Osteoblast (primary cell): ENCODE data around the gene DTNBP1. TPM values are rescaled to one million over a fixed set of nuclear protein-coding genes. Genes with fewer than 3 reads are reported as not detected.

Experiments used
- DNase-seq: peaks from one replicate; pipeline ENCODE4 v3.0.0; 2011; ENCODE audit warnings: low spot score, mixed read lengths; ENCODE audit not compliant: insufficient read length; ENCODE audit errors: missing footprints
- H2AFZ ChIP-seq: 2 replicates; pipeline ENCODE4 v1.6.0; 2011; ENCODE audit warnings: mild to moderate bottlenecking, low read length
- H3K27ac ChIP-seq: 2 replicates; pipeline ENCODE4 v1.5.1; 2011; ENCODE audit warnings: mild to moderate bottlenecking, low read depth, low read length, moderate library complexity
- H3K27me3 ChIP-seq: 2 replicates; pipeline ENCODE4 v1.6.0; 2012; ENCODE audit warnings: mild to moderate bottlenecking, control low read depth, inconsistent platforms, low read length, moderate library complexity; ENCODE audit not compliant: insufficient read depth
- H3K36me3 ChIP-seq: 2 replicates; pipeline ENCODE4 v1.5.1; 2011; ENCODE audit warnings: mild to moderate bottlenecking, low read length, control low read depth, moderate library complexity; ENCODE audit not compliant: insufficient read depth
- H3K4me1 ChIP-seq: 2 replicates; pipeline ENCODE4 v1.5.1; 2011; ENCODE audit warnings: mild to moderate bottlenecking, low read length, control low read depth, moderate library complexity; ENCODE audit not compliant: insufficient read depth
- H3K4me2 ChIP-seq: 2 replicates; pipeline ENCODE4 v1.6.0; 2011; ENCODE audit warnings: mild to moderate bottlenecking, low read length; ENCODE audit not compliant: insufficient read depth
- H3K4me3 ChIP-seq: fragments of 200-600 bp; sonication (generic); 3 replicates; pipeline ENCODE4 v1.5.1; 2012; ENCODE audit warnings: mild to moderate bottlenecking, low read length, inconsistent platforms; ENCODE audit not compliant: insufficient read depth
- H3K79me2 ChIP-seq: 2 replicates; pipeline ENCODE4 v1.6.0; 2012; ENCODE audit warnings: mild to moderate bottlenecking, low read length, control low read depth, inconsistent platforms; ENCODE audit not compliant: insufficient read depth
- H3K9me3 ChIP-seq: 2 replicates; pipeline ENCODE4 v1.5.1; 2011; ENCODE audit warnings: low read depth, low read length, control low read depth
- H4K20me1 ChIP-seq: 2 replicates; pipeline ENCODE4 v1.6.0; 2012; ENCODE audit warnings: mild to moderate bottlenecking, low read length, control low read depth; ENCODE audit not compliant: insufficient read depth
- total RNA-seq: library from RNA; depleted of rRNA; stranded (reverse); fragments of >200 nt; gene quantifications from 2 replicates; pipeline ENCODE4 v1.2.3, GENCODE V29; 2012
- TF ChIP-seq, protein P1 (sequence below): IDR thresholded peaks from 2 replicates; pipeline ENCODE4 v1.5.1; 2011; ENCODE audit warnings: mild to moderate bottlenecking, low read depth, low read length, moderate library complexity; ENCODE audit errors: extremely low read depth

Gene DTNBP1
- total RNA-seq, 1 donor, result 5.8 TPM

DNA sequence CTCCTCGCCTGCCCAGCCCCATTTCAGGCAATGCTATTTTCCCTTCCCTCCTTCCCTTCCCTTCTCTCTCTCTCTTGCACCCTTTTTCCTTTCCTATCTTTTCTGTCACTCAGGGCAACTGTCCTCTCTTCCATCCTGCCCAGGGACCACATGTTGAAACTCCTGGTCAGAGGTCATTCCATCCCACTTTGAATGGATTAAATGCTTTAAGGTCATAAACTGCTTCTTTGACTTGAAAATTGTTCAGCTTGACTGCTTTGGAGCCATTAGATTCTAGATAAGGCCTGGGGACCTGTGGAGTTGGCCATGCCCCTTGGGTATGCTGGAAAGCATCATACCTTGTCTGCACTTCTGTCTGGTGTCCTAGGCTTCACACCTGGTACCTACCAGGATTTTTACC, 106.1 kb downstream of the DTNBP1 start:
- Histone ChIP-seq H4K20me1 (no peaks in the 10 kb centered on the region), H3K36me3 (no peaks in the 10 kb centered on the region), H3K79me2 (no peaks in the 10 kb centered on the region), H3K4me3 (no peak overlapping the region), H3K9me3 (no peaks in the 10 kb centered on the region), H3K4me2 (no peak overlapping the region), H3K27me3 (no peaks in the 10 kb centered on the region), H3K27ac (no peak overlapping the region), H3K4me1 (no peaks in the 10 kb centered on the region), H2AFZ (no peak overlapping the region)
- no peak for DNase-seq
- TF ChIP-seq, protein P1, sequence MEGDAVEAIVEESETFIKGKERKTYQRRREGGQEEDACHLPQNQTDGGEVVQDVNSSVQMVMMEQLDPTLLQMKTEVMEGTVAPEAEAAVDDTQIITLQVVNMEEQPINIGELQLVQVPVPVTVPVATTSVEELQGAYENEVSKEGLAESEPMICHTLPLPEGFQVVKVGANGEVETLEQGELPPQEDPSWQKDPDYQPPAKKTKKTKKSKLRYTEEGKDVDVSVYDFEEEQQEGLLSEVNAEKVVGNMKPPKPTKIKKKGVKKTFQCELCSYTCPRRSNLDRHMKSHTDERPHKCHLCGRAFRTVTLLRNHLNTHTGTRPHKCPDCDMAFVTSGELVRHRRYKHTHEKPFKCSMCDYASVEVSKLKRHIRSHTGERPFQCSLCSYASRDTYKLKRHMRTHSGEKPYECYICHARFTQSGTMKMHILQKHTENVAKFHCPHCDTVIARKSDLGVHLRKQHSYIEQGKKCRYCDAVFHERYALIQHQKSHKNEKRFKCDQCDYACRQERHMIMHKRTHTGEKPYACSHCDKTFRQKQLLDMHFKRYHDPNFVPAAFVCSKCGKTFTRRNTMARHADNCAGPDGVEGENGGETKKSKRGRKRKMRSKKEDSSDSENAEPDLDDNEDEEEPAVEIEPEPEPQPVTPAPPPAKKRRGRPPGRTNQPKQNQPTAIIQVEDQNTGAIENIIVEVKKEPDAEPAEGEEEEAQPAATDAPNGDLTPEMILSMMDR, result no peak

DNA sequence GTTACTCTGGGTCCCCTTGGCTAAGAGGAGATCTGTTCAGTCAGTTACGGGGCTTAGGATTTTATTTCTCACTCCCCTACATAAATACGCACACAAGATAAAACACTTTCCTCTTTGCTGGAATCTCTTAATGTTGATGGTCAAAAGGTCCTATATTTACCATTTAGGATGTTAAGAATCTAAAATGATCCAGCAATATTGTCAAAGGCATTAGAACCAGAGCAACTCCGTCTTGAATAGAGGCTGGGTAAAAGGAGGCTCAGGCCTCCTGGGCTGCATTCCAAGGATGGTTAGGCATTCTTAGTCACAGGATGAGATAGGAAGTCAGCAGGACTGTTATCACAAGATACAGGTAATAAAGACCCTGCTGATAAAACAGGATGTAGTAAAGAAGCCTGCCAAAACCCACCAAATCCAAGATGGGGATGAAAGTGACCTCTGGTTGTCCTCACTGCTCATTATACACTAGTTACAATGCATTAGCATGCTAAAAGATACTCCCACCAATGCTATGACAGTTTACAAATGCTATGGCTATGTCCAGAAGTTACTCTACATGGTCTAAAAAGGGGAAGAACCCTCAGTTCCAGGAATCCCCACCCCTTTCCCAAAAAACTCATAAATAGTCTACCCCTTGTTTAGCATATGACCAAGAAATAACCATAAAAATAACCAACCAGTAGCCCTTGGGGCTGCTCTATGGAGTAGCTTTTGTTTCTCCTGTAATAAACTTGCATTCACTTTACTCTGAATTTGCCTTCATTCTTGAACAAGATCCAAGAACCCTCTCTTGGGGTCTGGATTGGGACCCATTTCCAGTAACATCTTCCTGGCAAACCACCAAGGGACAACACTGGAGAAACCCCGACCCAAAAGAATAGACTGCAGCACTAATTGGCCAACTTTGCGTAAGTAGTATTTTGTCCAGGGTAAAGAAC, 107.5 kb downstream of the DTNBP1 start:
- H3K79me2 ChIP-seq, result no peaks in the 10 kb centered on the region
- TF ChIP-seq, protein P1, result no peak

DNA sequence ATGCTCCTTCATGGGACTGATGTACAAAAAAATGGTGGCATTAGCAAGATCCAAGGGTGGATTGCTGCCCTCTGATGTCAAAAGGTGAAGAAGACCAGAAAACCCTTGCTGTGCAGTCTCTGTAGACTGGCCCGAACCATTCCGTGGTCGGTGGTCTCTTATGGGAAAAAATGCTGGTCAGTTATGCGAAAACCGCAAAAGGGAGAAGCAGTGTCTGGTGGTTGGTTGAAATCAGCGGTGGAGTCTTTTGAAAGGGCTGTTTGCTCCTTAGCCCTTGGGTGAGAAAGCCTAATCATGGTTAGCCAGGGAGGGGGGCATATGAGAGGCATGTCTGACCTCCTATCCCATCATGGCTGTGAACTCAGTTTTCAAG, 108.1 kb downstream of the DTNBP1 start:
- Histone ChIP-seq H3K9me3 (no peaks in the 10 kb centered on the region), H3K4me3 (no peak overlapping the region), H3K4me2 (no peak overlapping the region), H4K20me1 (no peaks in the 10 kb centered on the region), H3K27me3 (no peaks in the 10 kb centered on the region), H3K27ac (no peak overlapping the region), H2AFZ (no peak overlapping the region), H3K79me2 (no peaks in the 10 kb centered on the region), H3K4me1 (no peaks in the 10 kb centered on the region), H3K36me3 (no peaks in the 10 kb centered on the region)
- TF ChIP-seq, protein P1, result no peak
- DNase-seq, result no peak

More for the DNA sequence above, 107.5 kb downstream of the DTNBP1 start:
- H3K4me3 ChIP-seq, result no peak overlapping the region
- H3K9me3 ChIP-seq, result no peaks in the 10 kb centered on the region
- no peak overlapping the region for H3K4me2 ChIP-seq
- no peak overlapping the region for H3K27ac ChIP-seq
- H4K20me1 ChIP-seq, result no peaks in the 10 kb centered on the region
- no peaks in the 10 kb centered on the region for H3K36me3 ChIP-seq
- no peaks in the 10 kb centered on the region for H3K27me3 ChIP-seq
- H3K4me1 ChIP-seq, result no peaks in the 10 kb centered on the region
- no peak for DNase-seq
- no peak overlapping the region for H2AFZ ChIP-seq

DNA sequence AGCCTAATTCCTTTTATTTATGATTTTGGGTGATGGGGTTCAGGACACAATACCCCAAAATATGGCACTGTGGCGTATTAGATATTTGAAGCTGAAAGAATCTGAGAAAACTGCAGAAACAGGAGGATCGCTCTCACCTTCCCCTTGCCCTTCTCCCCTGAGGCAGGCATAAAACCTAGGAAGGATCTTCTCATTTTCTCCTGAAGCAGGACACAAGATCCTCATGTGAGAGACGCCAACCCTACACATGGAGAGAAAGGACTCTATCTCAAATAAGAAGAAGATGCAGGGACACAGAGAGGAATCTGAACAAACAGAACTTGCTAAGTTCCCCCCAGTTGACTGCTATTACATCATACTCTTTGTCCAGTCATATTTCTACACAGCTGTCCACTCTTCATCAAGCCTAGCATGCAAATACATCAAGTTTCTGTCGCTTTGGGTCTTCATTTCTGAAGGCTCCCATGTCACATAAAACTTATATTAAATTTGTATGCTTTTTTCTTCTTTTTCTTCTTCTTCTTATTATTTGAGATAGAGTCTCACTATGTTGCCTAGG, 109.0 kb downstream of the DTNBP1 start:
- Histone ChIP-seq H2AFZ (no peak overlapping the region), H3K27me3 (no peaks in the 10 kb centered on the region), H3K4me2 (no peak overlapping the region), H3K36me3 (no peaks in the 10 kb centered on the region), H3K4me3 (no peak overlapping the region), H3K27ac (no peak overlapping the region), H3K4me1 (no peaks in the 10 kb centered on the region), H4K20me1 (no peaks in the 10 kb centered on the region), H3K9me3 (no peaks in the 10 kb centered on the region), H3K79me2 (no peaks in the 10 kb centered on the region)
- TF ChIP-seq, protein P1, result no peak
- no peak for DNase-seq
